Activated CD4-positive, CD25-positive, alpha-beta regulatory T cell treated with anti-CD3 and anti-CD28 coated beads, Interleukin-2, amount 50 U/mL, for 72 hours (primary cell): ENCODE results near the gene STXBP5L.
"Not testable (repeated sequence)": the region's sequence is repeated elsewhere in the genome, so short reads cannot be mapped to it uniquely, and the experiment has no call there.

ENCODE experiments used
- DNase-seq: peaks from one replicate; pipeline ENCODE4 v3.0.0; 2021

Gene STXBP5L

DNA sequence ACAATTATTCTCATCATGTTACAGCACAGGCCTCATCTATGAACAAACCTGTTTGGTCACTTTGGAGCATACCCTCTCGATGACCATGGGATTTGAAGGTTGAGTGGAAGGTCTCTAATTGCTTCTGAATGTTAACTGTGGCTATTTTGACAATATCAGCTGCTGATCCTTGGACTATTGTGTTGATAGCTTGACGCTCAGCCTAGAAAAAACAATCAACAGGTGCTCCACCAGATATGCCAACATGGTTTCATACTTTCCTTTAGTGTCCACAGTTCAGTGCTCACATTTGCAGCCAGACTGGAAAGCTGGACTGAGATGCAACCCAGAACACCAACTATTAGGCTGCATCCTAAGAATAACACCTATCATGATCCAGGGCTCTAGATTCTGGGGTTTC, 528.1 kb downstream of the STXBP5L start:
- DNase-seq: no peak

DNA sequence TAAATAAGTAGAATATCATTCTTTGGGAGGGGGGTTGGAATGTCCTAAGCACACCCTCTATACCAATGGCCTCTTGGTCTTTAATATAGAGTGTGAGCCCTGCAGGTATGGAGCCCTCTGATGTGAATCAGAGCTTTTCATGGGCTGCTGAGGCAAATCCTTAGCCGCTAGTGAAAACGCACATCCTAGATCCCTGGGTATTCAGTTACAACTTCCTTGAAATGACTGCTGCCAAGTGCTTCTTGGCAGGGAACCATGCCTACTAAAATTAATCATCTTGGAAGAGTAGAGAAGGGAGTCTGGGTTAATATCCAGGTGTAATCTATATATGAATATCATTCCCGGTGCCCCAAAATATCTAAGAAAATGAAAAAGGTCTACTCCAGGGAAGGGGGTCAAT, 528.6 kb downstream of the STXBP5L start:
- DNase-seq: no peak

DNA sequence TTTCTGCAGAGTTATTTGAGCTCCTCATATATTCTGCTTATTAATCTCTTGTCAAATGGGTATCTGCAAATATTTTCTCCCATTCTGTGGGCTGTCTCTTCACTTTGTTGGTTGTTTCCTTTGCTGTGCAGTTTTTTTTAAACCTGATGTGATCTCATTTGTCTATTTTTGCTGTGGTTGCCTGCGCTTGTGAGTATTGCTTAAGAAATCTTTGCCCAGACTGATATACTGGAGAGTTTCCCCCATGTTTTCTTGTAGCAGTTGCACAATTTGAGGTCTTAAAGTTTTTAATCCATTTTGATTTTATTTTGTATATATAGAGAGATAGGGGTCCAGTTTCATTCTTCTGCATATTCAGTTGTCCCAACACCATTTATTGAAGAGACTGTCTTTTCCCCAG, 535.5 kb downstream of the STXBP5L start:
- no peak for DNase-seq

DNA sequence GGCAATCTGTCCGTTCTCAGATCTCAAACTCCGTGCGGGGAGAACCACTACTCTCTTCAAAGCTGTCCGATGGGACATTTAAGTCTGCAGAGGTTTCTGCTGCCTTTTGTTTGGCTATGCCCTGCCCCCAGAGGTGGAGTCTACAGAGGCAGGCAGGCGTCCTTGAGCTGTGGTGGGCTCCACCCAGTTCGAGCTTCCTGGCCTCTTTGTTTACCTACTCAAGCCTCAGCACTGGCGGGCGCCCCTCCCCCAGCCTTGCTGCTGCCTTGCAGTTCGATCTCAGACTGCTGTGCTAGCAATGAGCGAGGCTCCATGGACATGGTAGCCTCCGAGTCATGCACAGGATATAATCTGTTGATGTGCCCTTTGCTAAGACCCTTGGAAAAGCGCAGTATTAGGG, 543.7 kb downstream of the STXBP5L start:
- not testable (repeated sequence) for DNase-seq

DNA sequence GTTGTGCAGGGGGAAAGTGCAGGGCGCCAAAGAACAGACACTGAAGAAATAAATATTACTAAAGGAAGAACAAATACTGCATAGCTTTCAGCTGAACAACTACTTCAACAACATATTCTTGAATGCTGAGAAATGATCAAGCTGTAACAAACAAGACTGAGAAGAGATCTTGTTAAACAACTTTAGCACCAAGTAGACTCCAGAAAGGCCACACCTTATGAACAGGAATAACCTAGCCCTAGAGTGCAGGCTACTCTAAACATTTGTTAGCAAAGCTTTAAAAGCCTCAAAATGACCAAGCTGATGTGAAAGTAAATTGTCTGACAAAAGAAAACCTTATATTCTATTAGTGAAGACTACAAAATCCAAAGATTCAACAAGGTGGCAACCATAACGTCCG, 554.6 kb downstream of the STXBP5L start:
- DNase-seq: no peak

DNA sequence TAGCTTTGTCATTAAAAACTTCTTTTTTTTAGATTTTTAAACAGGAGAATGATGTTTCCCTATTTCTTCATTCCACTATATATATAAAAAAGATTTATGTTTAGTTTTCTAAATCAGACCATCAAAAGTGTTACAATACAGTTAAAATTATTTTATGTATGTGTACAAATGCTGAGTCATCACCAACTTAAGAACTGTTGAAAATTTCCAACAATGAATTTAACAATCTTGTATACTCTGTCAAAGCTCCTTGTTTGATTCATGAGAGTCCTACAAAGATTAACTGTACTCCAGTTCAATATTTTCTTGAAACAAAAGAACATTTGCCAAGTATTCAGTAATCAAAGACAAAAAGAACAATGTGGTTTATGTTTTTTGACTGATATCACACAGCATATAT, 555.7 kb downstream of the STXBP5L start:
- DNase-seq: no peak

DNA sequence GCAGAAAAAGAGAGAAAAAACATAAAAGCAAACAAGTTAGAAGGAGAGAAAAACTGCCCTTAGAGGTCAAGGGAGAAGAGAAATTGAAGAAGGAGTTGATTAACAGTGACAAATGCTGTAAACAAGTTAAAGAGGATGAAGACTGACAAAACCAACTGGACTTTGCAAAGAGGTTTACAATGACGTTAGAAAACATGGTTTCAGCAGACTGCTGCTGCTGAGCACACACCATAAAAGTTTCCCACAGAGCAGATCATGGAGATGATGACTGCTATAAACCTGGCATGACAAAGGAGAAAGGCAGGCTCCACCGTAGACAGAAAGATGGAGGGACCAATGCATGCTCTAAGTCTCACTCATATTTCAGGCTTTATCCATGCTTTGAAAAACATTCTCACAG, 559.1 kb downstream of the STXBP5L start:
- DNase-seq: no peak

DNA sequence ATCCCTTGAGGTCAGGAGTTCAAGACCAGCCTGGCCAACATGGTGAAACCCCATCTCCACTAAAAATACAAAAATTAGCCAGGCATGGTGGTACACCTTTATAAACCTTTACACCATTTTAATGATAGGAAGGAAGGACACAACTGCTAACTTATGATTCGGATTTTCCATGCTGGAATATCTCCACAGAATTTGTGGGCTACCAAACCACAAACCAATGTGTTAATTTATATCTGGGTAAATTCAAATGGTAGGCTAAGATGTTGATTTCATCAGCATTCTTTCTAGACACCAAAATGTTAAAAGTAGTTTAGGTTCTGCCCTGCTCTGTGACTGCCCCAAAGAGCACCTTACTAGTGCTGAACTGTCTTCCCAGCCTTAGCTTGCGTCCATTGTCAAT, 565.0 kb downstream of the STXBP5L start:
- no peak for DNase-seq
